Astrocyte (in vitro differentiated cells and primary cell): Measurements from ENCODE around the gene DDB1. TPM values are rescaled to one million over a fixed set of nuclear protein-coding genes. Genes with fewer than 3 reads are reported as not detected.

ENCODE experiments used
- total RNA-seq: library from RNA; stranded (reverse); gene quantifications from 2 replicates; pipeline ENCODE4 v1.2.1, GENCODE V29; 2021

The DDB1 gene
- total RNA-seq, 1 donor from 2014 or later = 251 TPM

Other genes with a start within 250 kb of the DDB1 start
- not detected in 2 replicates for gene CD5, start 230.6 kb downstream of the DDB1 start, total RNA-seq
- gene VPS37C, start 171.7 kb downstream of the DDB1 start, total RNA-seq = 13.5 and 18.1 TPM in 2 replicates
- gene PGA3, start 129.6 kb downstream of the DDB1 start, total RNA-seq = 0.43 TPM in 1 of 2 replicates, not detected in the other
- 0.79 and 0.86 TPM in 2 replicates for gene PGA4, start 110.8 kb downstream of the DDB1 start, total RNA-seq
- 0.79 and 1.4 TPM in 2 replicates for gene PGA5, start 91.9 kb downstream of the DDB1 start, total RNA-seq
- 12.2 and 17.7 TPM in 2 replicates for gene VWCE, start 37.8 kb downstream of the DDB1 start, total RNA-seq
- gene TKFC, start 123 bp upstream of the DDB1 start, total RNA-seq = 23.8 and 23.9 TPM in 2 replicates
- 26.4 and 29.2 TPM in 2 replicates for gene CYB561A3, start 28.8 kb upstream of the DDB1 start, total RNA-seq
- gene TMEM138, start 29.3 kb upstream of the DDB1 start, total RNA-seq = 32.9 and 36.8 TPM in 2 replicates
- 7.8 and 8.3 TPM in 2 replicates for gene TMEM216, start 59.5 kb upstream of the DDB1 start, total RNA-seq
- 56.3 and 63.2 TPM in 2 replicates for gene CPSF7, start 96.9 kb upstream of the DDB1 start, total RNA-seq
- 35.5 and 38.8 TPM in 2 replicates for gene SDHAF2, start 97.0 kb upstream of the DDB1 start, total RNA-seq
- 0.09 and 0.12 TPM in 2 replicates for gene LRRC10B, start 175.6 kb upstream of the DDB1 start, total RNA-seq
- 3.7 and 3.8 TPM in 2 replicates for gene SYT7, start 248.0 kb upstream of the DDB1 start, total RNA-seq